OCI-LY1 (cell line): Measurements from ENCODE around the gene CXCL13.

Experiments used
- CTCF ChIP-seq: fragments of 200-600 bp; sonication (generic), shearing (Covaris generic); IDR thresholded peaks from 2 replicates; pipeline ENCODE4 v1.5.1; 2017; ENCODE audit warnings: mild to moderate bottlenecking, antibody characterized with exemption, low read length, moderate library complexity, mixed read lengths
- EZH2 ChIP-seq: fragments of 200-600 bp; sonication (generic), shearing (Covaris generic); IDR thresholded peaks from 2 replicates; pipeline ENCODE4 v1.8.0; 2017; ENCODE audit warnings: borderline replicate concordance, mixed run types, mild to moderate bottlenecking, antibody characterized with exemption, low read length, moderate library complexity, mixed read lengths

GRCh38 chr4:77635876-77636275, 30.3 kb downstream of the CXCL13 start:
- TF ChIP-seq CTCF: no peak
- TF ChIP-seq EZH2: no peak
